AG04449 (cell line): Measurements from ENCODE around the gene GAL3ST2.
"Not testable (repeated sequence)": the region's sequence is repeated elsewhere in the genome, so short reads cannot be mapped to it uniquely, and the experiment has no call there.

ENCODE experiments used
- CTCF ChIA-PET: fragments of 350-600 bp; formaldehyde crosslinking; extraction: SDS; loops from one replicate; lab custom pipeline; 2021; ENCODE audit warnings: antibody characterized with exemption; lab: Yijun Ruan, JAX
- POLR2A ChIA-PET: fragments of 400-600, 350-600 bp; formaldehyde crosslinking; extraction: SDS; loops from one replicate; lab custom pipeline; 2020; ENCODE audit warnings: antibody characterized with exemption, inconsistent platforms; lab: Yijun Ruan, JAX
- DNase-seq: peaks from one replicate; pipeline ENCODE4 v3.0.0-alpha.2; 2010; ENCODE audit warnings: low read depth, low spot score
- H3K4me3 ChIP-seq: 2 replicates; pipeline ENCODE4 v1.5.1; 2011; ENCODE audit warnings: low read depth, mild to moderate bottlenecking, control low read depth, low read length
- CTCF ChIP-seq: IDR thresholded peaks from one replicate; pipeline ENCODE4 v1.5.1; 2011; ENCODE audit warnings: mild to moderate bottlenecking, moderate library complexity, low read length, control low read depth, inconsistent platforms; ENCODE audit not compliant: insufficient read depth; ENCODE audit errors: missing control alignments

Gene GAL3ST2

GRCh38 chr2:241798631-241799521, 22.3 kb downstream of the GAL3ST2 start:
- no peak for DNase-seq
- ChIA-PET POLR2A (no interaction called here), CTCF (no interaction called here)
- no peak overlapping the region for H3K4me3 ChIP-seq
- no peak for TF ChIP-seq CTCF

GRCh38 chr2:241799522-241800197, 23.0 kb downstream of the GAL3ST2 start:
- DNase-seq = no peak
- CTCF ChIA-PET = no interaction called here
- H3K4me3 ChIP-seq = no peak overlapping the region
- POLR2A ChIA-PET = no interaction called here
- TF ChIP-seq CTCF = no peak

- DNase-seq, H3K4me3 ChIP-seq, CTCF ChIA-PET, POLR2A ChIA-PET: not testable (repeated sequence)
Observed at GRCh38 chr2:241800198-241800903, 23.7 kb downstream of the GAL3ST2 start.

GRCh38 chr2:241801611-241802420, 25.2 kb downstream of the GAL3ST2 start:
- POLR2A ChIA-PET = no interaction called here
- CTCF ChIA-PET = no interaction called here
- TF ChIP-seq CTCF = no peak
- DNase-seq = no peak
- H3K4me3 ChIP-seq = no peak overlapping the region

DNA sequence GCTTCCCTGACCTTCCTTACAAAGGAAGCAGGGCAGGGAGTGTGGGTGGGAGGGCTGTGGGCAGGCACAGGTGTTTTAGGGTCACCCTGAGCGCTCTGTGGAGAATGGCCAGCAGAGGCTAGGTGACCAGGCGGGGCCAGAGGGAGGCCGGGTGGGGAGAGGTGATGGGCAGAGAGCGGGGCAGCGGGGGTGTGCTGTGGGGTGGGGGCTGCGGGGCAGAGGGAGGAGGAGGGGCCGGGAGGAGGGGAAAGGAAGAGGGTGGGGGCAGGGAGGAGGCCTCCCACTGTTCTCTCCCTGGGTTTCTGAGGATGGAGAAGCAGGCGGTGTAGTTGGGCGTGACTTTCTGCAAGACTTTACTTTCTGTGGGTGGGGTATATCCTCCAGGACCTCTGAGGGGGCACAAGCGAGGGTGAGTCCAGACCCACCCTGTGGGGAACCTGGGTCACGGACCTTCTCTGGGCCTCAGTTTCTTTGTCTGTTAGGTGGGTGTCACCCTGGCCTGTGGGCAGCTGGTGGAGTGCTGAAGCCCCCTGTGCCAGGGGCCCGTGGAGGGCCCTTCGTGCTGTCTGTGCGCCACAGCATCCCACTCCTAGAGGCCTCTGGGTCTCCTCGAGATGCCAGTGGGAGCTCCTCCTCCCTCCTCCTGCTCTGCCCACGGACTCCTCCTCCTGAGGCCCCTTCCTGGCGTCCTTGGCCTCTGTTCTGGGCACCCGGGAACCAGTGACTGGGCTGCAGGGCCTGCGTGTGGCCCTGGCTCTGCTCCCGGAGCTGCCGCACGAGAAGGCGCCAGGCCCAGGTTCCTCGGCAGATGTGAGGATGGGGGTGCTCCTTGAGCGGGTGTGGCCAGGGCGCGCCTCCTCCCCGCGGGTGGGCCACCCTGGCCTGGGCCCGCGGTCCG, 26.0 kb downstream of the GAL3ST2 start:
- no peak for TF ChIP-seq CTCF
- no peak overlapping the region for H3K4me3 ChIP-seq
- POLR2A ChIA-PET = no interaction called here
- CTCF ChIA-PET = no interaction called here
- no peak for DNase-seq
